ENCODE data around the gene ACADM.
"Not testable (repeated sequence)": the region's sequence is repeated elsewhere in the genome, so short reads cannot be mapped to it uniquely, and the experiment has no call there.

ACADM gene

GRCh38 chr1:75724472-75725022 lies at the start of gene ACADM:
ACADM (plus strand) TSS chr1:75724709; CDS start chr1:75724788, 79 bp downstream.
- peak; percentile 58 to 81 for DNase-seq

GRCh38 chr1:75677443-75677842 lies 47.1 kb upstream of the ACADM start:
- no peak for DNase-seq

- DNase-seq, result not testable (repeated sequence)
Observed at GRCh38 chr1:75677964-75678363, 46.5 kb upstream of the ACADM start.

GRCh38 chr1:75690547-75690946 lies 34.0 kb upstream of the ACADM start:
- DNase-seq, result no peak

- no peak for DNase-seq
Observed at GRCh38 chr1:75693551-75693950, 31.0 kb upstream of the ACADM start.

- no peak for DNase-seq
Observed at GRCh38 chr1:75696000-75696399, 28.5 kb upstream of the ACADM start.

- DNase-seq, result no peak
Observed at GRCh38 chr1:75707191-75707590, 17.3 kb upstream of the ACADM start.

- no peak for DNase-seq
Observed at GRCh38 chr1:75708910-75709309, 15.6 kb upstream of the ACADM start.

GRCh38 chr1:75710832-75711231 lies 13.7 kb upstream of the ACADM start:
- DNase-seq, result no peak

GRCh38 chr1:75711846-75712245 lies 12.7 kb upstream of the ACADM start:
- DNase-seq, result no peak

GRCh38 chr1:75712306-75712705 lies 12.2 kb upstream of the ACADM start:
- DNase-seq, result no peak

- DNase-seq, result no peak
Observed at GRCh38 chr1:75719810-75720209, 4.7 kb upstream of the ACADM start.

- DNase-seq, result no peak
Observed at GRCh38 chr1:75720325-75720724, 4.2 kb upstream of the ACADM start.

- no peak for DNase-seq
Observed at GRCh38 chr1:75720820-75721219, 3.7 kb upstream of the ACADM start.

- not testable (repeated sequence) for DNase-seq
Observed at GRCh38 chr1:75722246-75722645, 2.3 kb upstream of the ACADM start.

- DNase-seq, result no peak
Observed at GRCh38 chr1:75722966-75723365, 1.5 kb upstream of the ACADM start.

GRCh38 chr1:75723989-75724471 lies 479 bp upstream of the ACADM start:
- peak; percentile 58 to 70 for DNase-seq

GRCh38 chr1:75725266-75725665 lies 757 bp downstream of the ACADM start:
- no peak for DNase-seq

- DNase-seq, result no peak
Observed at GRCh38 chr1:75725861-75726361, 1.4 kb downstream of the ACADM start.

GRCh38 chr1:75727571-75727970 lies 3.1 kb downstream of the ACADM start:
- DNase-seq, result no peak

GRCh38 chr1:75730432-75730831 lies 5.9 kb downstream of the ACADM start:
- no peak for DNase-seq

- DNase-seq, result no peak
Observed at GRCh38 chr1:75731881-75732280, 7.4 kb downstream of the ACADM start.

- no peak for DNase-seq
Observed at GRCh38 chr1:75732703-75733102, 8.2 kb downstream of the ACADM start.

- DNase-seq, result no peak
Observed at GRCh38 chr1:75733661-75734060, 9.2 kb downstream of the ACADM start.

GRCh38 chr1:75736016-75736415 lies 11.5 kb downstream of the ACADM start:
- no peak for DNase-seq

Data from NCI-H1930 (cell line).